Measurements from ENCODE around the gene SACS. TPM values are rescaled to one million over a fixed set of nuclear protein-coding genes. Genes with fewer than 3 reads are reported as not detected.

The SACS gene, protein sequence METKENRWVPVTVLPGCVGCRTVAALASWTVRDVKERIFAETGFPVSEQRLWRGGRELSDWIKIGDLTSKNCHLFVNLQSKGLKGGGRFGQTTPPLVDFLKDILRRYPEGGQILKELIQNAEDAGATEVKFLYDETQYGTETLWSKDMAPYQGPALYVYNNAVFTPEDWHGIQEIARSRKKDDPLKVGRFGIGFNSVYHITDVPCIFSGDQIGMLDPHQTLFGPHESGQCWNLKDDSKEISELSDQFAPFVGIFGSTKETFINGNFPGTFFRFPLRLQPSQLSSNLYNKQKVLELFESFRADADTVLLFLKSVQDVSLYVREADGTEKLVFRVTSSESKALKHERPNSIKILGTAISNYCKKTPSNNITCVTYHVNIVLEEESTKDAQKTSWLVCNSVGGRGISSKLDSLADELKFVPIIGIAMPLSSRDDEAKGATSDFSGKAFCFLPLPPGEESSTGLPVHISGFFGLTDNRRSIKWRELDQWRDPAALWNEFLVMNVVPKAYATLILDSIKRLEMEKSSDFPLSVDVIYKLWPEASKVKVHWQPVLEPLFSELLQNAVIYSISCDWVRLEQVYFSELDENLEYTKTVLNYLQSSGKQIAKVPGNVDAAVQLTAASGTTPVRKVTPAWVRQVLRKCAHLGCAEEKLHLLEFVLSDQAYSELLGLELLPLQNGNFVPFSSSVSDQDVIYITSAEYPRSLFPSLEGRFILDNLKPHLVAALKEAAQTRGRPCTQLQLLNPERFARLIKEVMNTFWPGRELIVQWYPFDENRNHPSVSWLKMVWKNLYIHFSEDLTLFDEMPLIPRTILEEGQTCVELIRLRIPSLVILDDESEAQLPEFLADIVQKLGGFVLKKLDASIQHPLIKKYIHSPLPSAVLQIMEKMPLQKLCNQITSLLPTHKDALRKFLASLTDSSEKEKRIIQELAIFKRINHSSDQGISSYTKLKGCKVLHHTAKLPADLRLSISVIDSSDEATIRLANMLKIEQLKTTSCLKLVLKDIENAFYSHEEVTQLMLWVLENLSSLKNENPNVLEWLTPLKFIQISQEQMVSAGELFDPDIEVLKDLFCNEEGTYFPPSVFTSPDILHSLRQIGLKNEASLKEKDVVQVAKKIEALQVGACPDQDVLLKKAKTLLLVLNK (N-terminal part only)
- 44.5 and 64.9 TPM in 2 replicates for total RNA-seq

GRCh38 chr13:23433171-23434153 lies at the start of gene SACS:
Gene SACS, minus strand, starts transcription at chr13:23433702. Its CDS starts 22,463 bp downstream, at chr13:23411239.

Other genes with a start within 250 kb of the SACS start
- 55.3 and 223 TPM in 2 replicates for gene TNFRSF19, start 136.7 kb upstream of the SACS start, total RNA-seq

All from epithelial cell of alveolus of lung (primary cell).